HEK293 (cell line): ENCODE results near the gene RPS6KA3.

ENCODE experiments used
- CTCF ChIA-PET: fragments of 350-600 bp; formaldehyde crosslinking; extraction: SDS; loops from one replicate; lab custom pipeline; 2021; ENCODE audit warnings: antibody characterized with exemption; lab: Yijun Ruan, JAX
- POLR2A ChIA-PET: fragments of 300-600 bp; formaldehyde crosslinking; extraction: SDS; loops from one replicate; lab custom pipeline; 2020; ENCODE audit warnings: antibody characterized with exemption, inconsistent platforms; lab: Yijun Ruan, JAX
- H3K27ac ChIP-seq: fragments of 200-500 bp; sonication (Bioruptor generic); 2 replicates; pipeline ENCODE4 v1.5.1; 2014; ENCODE audit warnings: low read depth, low read length, control low read depth, inconsistent platforms; ENCODE audit errors: extremely low read depth
- H3K36me3 ChIP-seq, 2 experiments: fragments of 200-500 bp in 1 of 2; sonication (Bioruptor generic) in 1 of 2; 1 replicate in 1 of 2; 2 replicates in 1 of 2; pipeline ENCODE4 v1.5.1; 2014 to 2017; ENCODE audit warnings: inconsistent platforms in 2 of 2, low read length in 2 of 2; ENCODE audit not compliant: control insufficient read depth in 2 of 2, insufficient read depth in 1 of 2
- H3K4me1 ChIP-seq: fragments of 200-500 bp; sonication (Bioruptor generic); 2 replicates; pipeline ENCODE4 v1.5.1; 2014; ENCODE audit warnings: mild to moderate bottlenecking, low read length, inconsistent platforms; ENCODE audit not compliant: control insufficient read depth, insufficient read depth
- H3K4me3 ChIP-seq: 2 replicates; pipeline ENCODE4 v1.5.1; 2011; ENCODE audit warnings: low read depth, mild to moderate bottlenecking, control low read depth, low read length, moderate library complexity
- H3K9me3 ChIP-seq: fragments of 200-500 bp; sonication (Bioruptor generic); 2 replicates; pipeline ENCODE4 v1.5.1; 2014; ENCODE audit warnings: low read depth, low read length, inconsistent platforms; ENCODE audit not compliant: control insufficient read depth, insufficient read depth
- IKZF3 ChIP-seq: fragments of 450-650 bp; IDR thresholded peaks from 2 replicates; pipeline ENCODE4 v1.5.0; 2018; ENCODE audit warnings: missing biosample characterization, mild to moderate bottlenecking, missing genetic modification characterization, moderate library complexity
- MYNN ChIP-seq: fragments of 450-650 bp; formaldehyde crosslinking; IDR thresholded peaks from 2 replicates; pipeline ENCODE4 v1.5.1; 2016; ENCODE audit warnings: missing biosample characterization, missing genetic modification characterization, borderline replicate concordance
- REST ChIP-seq: fragments of 450-650 bp; formaldehyde crosslinking; IDR thresholded peaks from 2 replicates; pipeline ENCODE4 v1.5.1; 2016; ENCODE audit warnings: missing biosample characterization, missing genetic modification characterization
- ZNF112 ChIP-seq: fragments of 450-650 bp; formaldehyde crosslinking; IDR thresholded peaks from 2 replicates; pipeline ENCODE4 v1.5.0; 2017; ENCODE audit warnings: missing biosample characterization, missing genetic modification characterization
- ZNF146 ChIP-seq: fragments of 450-650 bp; formaldehyde crosslinking; IDR thresholded peaks from 2 replicates; pipeline ENCODE4 v1.5.1; 2016; ENCODE audit warnings: missing biosample characterization, missing genetic modification characterization
- ZNF175 ChIP-seq: fragments of 450-650 bp; formaldehyde crosslinking; IDR thresholded peaks from 2 replicates; pipeline ENCODE4 v1.5.1; 2016; ENCODE audit warnings: missing biosample characterization, missing genetic modification characterization
- ZNF202 ChIP-seq: fragments of 450-650 bp; formaldehyde crosslinking; IDR thresholded peaks from 2 replicates; pipeline ENCODE4 v1.5.1; 2016; ENCODE audit warnings: missing biosample characterization, missing genetic modification characterization, borderline replicate concordance
- ZNF26 ChIP-seq: fragments of 450-650 bp; formaldehyde crosslinking; IDR thresholded peaks from 2 replicates; pipeline ENCODE4 v1.5.1; 2016; ENCODE audit warnings: missing biosample characterization, missing genetic modification characterization
- ZNF266 ChIP-seq: fragments of 450-650 bp; formaldehyde crosslinking; IDR thresholded peaks from 2 replicates; pipeline ENCODE4 v1.5.1; 2016; ENCODE audit warnings: missing biosample characterization, missing genetic modification characterization, low read depth
- ZNF530 ChIP-seq: fragments of 450-650 bp; formaldehyde crosslinking; IDR thresholded peaks from 2 replicates; pipeline ENCODE4 v1.5.1; 2016; ENCODE audit warnings: low read depth, missing biosample characterization, missing genetic modification characterization
- ZSCAN16 ChIP-seq: fragments of 450-650 bp; formaldehyde crosslinking; IDR thresholded peaks from 2 replicates; pipeline ENCODE4 v1.5.1; 2016; ENCODE audit warnings: missing biosample characterization, missing genetic modification characterization
- TF ChIP-seq, protein P1 (sequence below): fragments of 450-650 bp; formaldehyde crosslinking; IDR thresholded peaks from 2 replicates; pipeline ENCODE4 v1.5.1; 2016; ENCODE audit warnings: missing biosample characterization, missing genetic modification characterization
- TF ChIP-seq, protein P2 (sequence below): fragments of 450-650 bp; formaldehyde crosslinking; IDR thresholded peaks from 2 replicates; pipeline ENCODE4 v1.5.1; 2016; ENCODE audit warnings: missing biosample characterization, missing genetic modification characterization, borderline replicate concordance
- TF ChIP-seq, protein P3 (sequence below): fragments of 450-650 bp; formaldehyde crosslinking; IDR thresholded peaks from 2 replicates; pipeline ENCODE4 v1.5.1; 2017; ENCODE audit warnings: missing biosample characterization, missing genetic modification characterization

Gene RPS6KA3

GRCh38 chrX:20294284-20294683, 27.6 kb upstream of the RPS6KA3 start:
- no peak overlapping the region for H3K27ac ChIP-seq
- H3K4me1 ChIP-seq, result no peaks in the 10 kb centered on the region
- no peaks in the 10 kb centered on the region for H3K36me3 ChIP-seq
- H3K4me3 ChIP-seq, result no peak overlapping the region
- ChIA-PET POLR2A (no interaction called here), CTCF (no interaction called here)
- H3K9me3 ChIP-seq, result no peaks in the 10 kb centered on the region
- TF ChIP-seq ZNF26 (tag by site-specific recombination) (no peak), ZNF146 (tag by site-specific recombination) (no peak), ZNF175 (tag by site-specific recombination) (no peak), ZNF530 (no peak), ZNF112 (tag by site-specific recombination) (no peak), REST (tag by site-specific recombination) (no peak), MYNN (tag by site-specific recombination) (no peak), ZNF202 (tag by site-specific recombination) (no peak), ZNF266 (tag by site-specific recombination) (no peak), IKZF3 (tag by site-specific recombination) (no peak), ZSCAN16 (no peak)
- TF ChIP-seq, protein P1, sequence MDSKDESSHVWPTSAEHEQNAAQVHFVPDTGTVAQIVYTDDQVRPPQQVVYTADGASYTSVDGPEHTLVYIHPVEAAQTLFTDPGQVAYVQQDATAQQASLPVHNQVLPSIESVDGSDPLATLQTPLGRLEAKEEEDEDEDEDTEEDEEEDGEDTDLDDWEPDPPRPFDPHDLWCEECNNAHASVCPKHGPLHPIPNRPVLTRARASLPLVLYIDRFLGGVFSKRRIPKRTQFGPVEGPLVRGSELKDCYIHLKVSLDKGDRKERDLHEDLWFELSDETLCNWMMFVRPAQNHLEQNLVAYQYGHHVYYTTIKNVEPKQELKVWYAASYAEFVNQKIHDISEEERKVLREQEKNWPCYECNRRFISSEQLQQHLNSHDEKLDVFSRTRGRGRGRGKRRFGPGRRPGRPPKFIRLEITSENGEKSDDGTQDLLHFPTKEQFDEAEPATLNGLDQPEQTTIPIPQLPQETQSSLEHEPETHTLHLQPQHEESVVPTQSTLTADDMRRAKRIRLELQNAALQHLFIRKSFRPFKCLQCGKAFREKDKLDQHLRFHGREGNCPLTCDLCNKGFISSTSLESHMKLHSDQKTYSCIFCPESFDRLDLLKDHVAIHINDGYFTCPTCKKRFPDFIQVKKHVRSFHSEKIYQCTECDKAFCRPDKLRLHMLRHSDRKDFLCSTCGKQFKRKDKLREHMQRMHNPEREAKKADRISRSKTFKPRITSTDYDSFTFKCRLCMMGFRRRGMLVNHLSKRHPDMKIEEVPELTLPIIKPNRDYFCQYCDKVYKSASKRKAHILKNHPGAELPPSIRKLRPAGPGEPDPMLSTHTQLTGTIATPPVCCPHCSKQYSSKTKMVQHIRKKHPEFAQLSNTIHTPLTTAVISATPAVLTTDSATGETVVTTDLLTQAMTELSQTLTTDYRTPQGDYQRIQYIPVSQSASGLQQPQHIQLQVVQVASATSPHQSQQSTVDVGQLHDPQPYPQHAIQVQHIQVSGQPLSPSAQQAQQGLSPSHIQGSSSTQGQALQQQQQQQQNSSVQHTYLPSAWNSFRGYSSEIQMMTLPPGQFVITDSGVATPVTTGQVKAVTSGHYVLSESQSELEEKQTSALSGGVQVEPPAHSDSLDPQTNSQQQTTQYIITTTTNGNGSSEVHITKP, result no peak
- TF ChIP-seq, protein P2, sequence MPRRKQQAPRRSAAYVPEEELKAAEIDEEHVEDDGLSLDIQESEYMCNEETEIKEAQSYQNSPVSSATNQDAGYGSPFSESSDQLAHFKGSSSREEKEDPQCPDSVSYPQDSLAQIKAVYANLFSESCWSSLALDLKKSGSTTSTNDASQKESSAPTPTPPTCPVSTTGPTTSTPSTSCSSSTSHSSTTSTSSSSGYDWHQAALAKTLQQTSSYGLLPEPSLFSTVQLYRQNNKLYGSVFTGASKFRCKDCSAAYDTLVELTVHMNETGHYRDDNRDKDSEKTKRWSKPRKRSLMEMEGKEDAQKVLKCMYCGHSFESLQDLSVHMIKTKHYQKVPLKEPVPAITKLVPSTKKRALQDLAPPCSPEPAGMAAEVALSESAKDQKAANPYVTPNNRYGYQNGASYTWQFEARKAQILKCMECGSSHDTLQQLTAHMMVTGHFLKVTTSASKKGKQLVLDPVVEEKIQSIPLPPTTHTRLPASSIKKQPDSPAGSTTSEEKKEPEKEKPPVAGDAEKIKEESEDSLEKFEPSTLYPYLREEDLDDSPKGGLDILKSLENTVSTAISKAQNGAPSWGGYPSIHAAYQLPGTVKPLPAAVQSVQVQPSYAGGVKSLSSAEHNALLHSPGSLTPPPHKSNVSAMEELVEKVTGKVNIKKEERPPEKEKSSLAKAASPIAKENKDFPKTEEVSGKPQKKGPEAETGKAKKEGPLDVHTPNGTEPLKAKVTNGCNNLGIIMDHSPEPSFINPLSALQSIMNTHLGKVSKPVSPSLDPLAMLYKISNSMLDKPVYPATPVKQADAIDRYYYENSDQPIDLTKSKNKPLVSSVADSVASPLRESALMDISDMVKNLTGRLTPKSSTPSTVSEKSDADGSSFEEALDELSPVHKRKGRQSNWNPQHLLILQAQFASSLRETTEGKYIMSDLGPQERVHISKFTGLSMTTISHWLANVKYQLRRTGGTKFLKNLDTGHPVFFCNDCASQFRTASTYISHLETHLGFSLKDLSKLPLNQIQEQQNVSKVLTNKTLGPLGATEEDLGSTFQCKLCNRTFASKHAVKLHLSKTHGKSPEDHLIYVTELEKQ (tag by site-specific recombination), result no peak
- TF ChIP-seq, protein P3, sequence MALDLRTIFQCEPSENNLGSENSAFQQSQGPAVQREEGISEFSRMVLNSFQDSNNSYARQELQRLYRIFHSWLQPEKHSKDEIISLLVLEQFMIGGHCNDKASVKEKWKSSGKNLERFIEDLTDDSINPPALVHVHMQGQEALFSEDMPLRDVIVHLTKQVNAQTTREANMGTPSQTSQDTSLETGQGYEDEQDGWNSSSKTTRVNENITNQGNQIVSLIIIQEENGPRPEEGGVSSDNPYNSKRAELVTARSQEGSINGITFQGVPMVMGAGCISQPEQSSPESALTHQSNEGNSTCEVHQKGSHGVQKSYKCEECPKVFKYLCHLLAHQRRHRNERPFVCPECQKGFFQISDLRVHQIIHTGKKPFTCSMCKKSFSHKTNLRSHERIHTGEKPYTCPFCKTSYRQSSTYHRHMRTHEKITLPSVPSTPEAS, result no peak
